ENCODE data around the gene CCT2. TPM values are rescaled to one million over a fixed set of nuclear protein-coding genes. Genes with fewer than 3 reads are reported as not detected.

CCT2 gene
- total and polyA plus RNA-seq, 2 experiments from 2014 or later, result 237 to 307 TPM

DNA sequence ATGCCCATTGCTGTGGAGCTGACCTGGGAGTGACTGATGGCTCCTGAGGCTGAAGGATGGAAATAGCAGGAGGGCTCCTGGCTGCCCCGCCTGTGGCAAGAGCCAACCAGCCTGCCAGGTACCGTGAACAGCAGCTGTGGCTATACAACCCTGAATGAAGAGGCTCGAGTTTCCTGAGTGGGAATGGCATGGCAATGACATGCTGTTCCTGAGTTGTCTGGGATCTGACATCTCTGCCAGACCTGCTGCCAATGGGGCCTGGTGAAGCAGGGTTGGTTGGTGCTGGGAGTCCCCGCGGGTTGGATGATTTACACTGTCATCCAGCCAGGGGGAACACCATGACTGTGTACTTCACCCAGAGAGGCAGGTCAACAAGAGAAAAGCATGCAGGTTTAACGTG lies 57.3 kb downstream of the CCT2 start:
- H3K27me3 ChIP-seq, result no peaks in the 10 kb centered on the region
- DNase-seq (ENCODE audit: low read depth in 1 of 2, low spot score in 1 of 2), result no peak
- TF ChIP-seq CTCF (IDR thresholded peaks at IDR 0.05; ENCODE audit: low read depth, low read length), result no peak
- no peaks in the 10 kb centered on the region for H3K36me3 ChIP-seq
- peaks cover 9% of the 10 kb centered on the region for H3K4me1 ChIP-seq (ENCODE audit: low read depth)
- no peaks in the 10 kb centered on the region for H3K9me3 ChIP-seq (ENCODE audit: low read depth)
- no peak overlapping the region for H3K4me3 ChIP-seq
- no peak overlapping the region for H3K27ac ChIP-seq

- H3K4me1 ChIP-seq (ENCODE audit: low read depth), result peaks cover 9% of the 10 kb centered on the region
- H3K36me3 ChIP-seq, result no peaks in the 10 kb centered on the region
- H3K27me3 ChIP-seq, result no peaks in the 10 kb centered on the region
- TF ChIP-seq CTCF (IDR thresholded peaks at IDR 0.05; ENCODE audit: low read depth, low read length), result no peak
- DNase-seq (ENCODE audit: low read depth in 1 of 2, low spot score in 1 of 2), result no peak
- H3K27ac ChIP-seq, result no peak overlapping the region
- H3K4me3 ChIP-seq, result no peak overlapping the region
- H3K9me3 ChIP-seq (ENCODE audit: low read depth), result no peaks in the 10 kb centered on the region
These were observed 59.3 kb downstream of the CCT2 start for GRCh38 chr12:69644511-69644910.

- Histone ChIP-seq H3K36me3 (no peaks in the 10 kb centered on the region), H3K9me3 (ENCODE audit: low read depth) (no peaks in the 10 kb centered on the region), H3K4me1 (ENCODE audit: low read depth) (peaks cover 9% of the 10 kb centered on the region), H3K27ac (no peak overlapping the region), H3K27me3 (no peaks in the 10 kb centered on the region), H3K4me3 (no peak overlapping the region)
- no peak for TF ChIP-seq CTCF (IDR thresholded peaks at IDR 0.05; ENCODE audit: low read depth, low read length)
- DNase-seq (ENCODE audit: low read depth in 1 of 2, low spot score in 1 of 2), result no peak
These were observed 59.8 kb downstream of the CCT2 start for GRCh38 chr12:69645031-69645430.

DNA sequence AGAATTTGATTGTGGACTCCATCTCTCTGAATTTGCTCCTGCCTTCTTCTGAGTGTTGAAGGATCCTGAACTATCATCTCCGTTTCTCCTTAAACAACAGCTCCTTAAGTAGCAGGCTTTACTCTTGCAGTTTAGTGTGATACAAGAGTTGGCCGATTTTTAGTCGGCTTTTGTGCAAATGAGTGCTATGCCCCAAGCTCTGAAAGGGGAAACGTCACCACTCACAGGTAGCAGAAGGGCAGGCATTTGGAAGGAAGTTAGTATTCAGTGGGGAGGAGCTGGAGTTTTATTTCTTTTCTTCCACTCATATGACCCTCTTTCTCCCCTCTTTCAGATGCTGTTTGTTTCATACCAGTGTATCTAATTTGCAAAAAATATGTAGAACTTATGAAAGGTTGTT lies 61.9 kb downstream of the CCT2 start:
- Histone ChIP-seq H3K27ac (peak overlapping the region; percentile 52), H3K27me3 (no peaks in the 10 kb centered on the region), H3K36me3 (no peaks in the 10 kb centered on the region), H3K4me3 (no peak overlapping the region), H3K4me1 (ENCODE audit: low read depth) (peaks cover 9% of the 10 kb centered on the region), H3K9me3 (ENCODE audit: low read depth) (no peaks in the 10 kb centered on the region)
- TF ChIP-seq CTCF (IDR thresholded peaks at IDR 0.05; ENCODE audit: low read depth, low read length), result no peak
- peak in 1 of 2 donors; percentile 31 for DNase-seq (ENCODE audit: low read depth in 1 of 2, low spot score in 1 of 2)

- H3K36me3 ChIP-seq, result no peaks in the 10 kb centered on the region
- no peaks in the 10 kb centered on the region for H3K27me3 ChIP-seq
- TF ChIP-seq CTCF (IDR thresholded peaks at IDR 0.05; ENCODE audit: low read depth, low read length), result no peak
- peaks cover 9% of the 10 kb centered on the region for H3K4me1 ChIP-seq (ENCODE audit: low read depth)
- no peaks in the 10 kb centered on the region for H3K9me3 ChIP-seq (ENCODE audit: low read depth)
- peak in 1 of 2 donors; percentile 91 for DNase-seq (ENCODE audit: low read depth in 1 of 2, low spot score in 1 of 2)
- H3K27ac ChIP-seq, result no peak overlapping the region
- H3K4me3 ChIP-seq, result no peak overlapping the region
These were observed 63.2 kb downstream of the CCT2 start for GRCh38 chr12:69648476-69648875.

GRCh38 chr12:69649529-69649928 lies 64.3 kb downstream of the CCT2 start:
- Histone ChIP-seq H3K27ac (no peak overlapping the region), H3K27me3 (no peaks in the 10 kb centered on the region), H3K36me3 (no peaks in the 10 kb centered on the region), H3K4me1 (ENCODE audit: low read depth) (peaks cover 9% of the 10 kb centered on the region), H3K9me3 (ENCODE audit: low read depth) (no peaks in the 10 kb centered on the region), H3K4me3 (no peak overlapping the region)
- DNase-seq (ENCODE audit: low read depth in 1 of 2, low spot score in 1 of 2), result no peak
- no peak for TF ChIP-seq CTCF (IDR thresholded peaks at IDR 0.05; ENCODE audit: low read depth, low read length)
